ENCODE data around the gene DLL1.

GRCh38 chr6:170292407-170293158 is 1.7 kb upstream of the DLL1 start:
- no peak for TF ChIP-seq TCF7 (IDR thresholded peaks at IDR 0.05; ENCODE audit: borderline replicate concordance)
- no peak for TF ChIP-seq POLR3A (IDR thresholded peaks at IDR 0.05; ENCODE audit: borderline replicate concordance, extremely low read depth, insufficient read depth, insufficient read length)
- no peak for TF ChIP-seq TAF15 (IDR thresholded peaks at IDR 0.05; ENCODE audit: low read depth, low read length)
- TF ChIP-seq TCF7L2 (IDR thresholded peaks at IDR 0.05; ENCODE audit: low read depth, low read length), result no peak
- no peak for TF ChIP-seq TEAD4 (IDR thresholded peaks at IDR 0.05; ENCODE audit: low read length)
- no peak for TF ChIP-seq TEAD4 (CRISPR knock-in tag; IDR thresholded peaks at IDR 0.05; ENCODE audit: borderline replicate concordance)
- TF ChIP-seq CBX5 (IDR thresholded peaks at IDR 0.05; ENCODE audit: borderline replicate concordance, low read depth), result no peak
- no peak for TF ChIP-seq E2F8 (IDR thresholded peaks at IDR 0.05; ENCODE audit: low read depth, partially characterized antibody)
